ACC112 (cell line): ENCODE data around the gene PSMB7.

Source experiments
- H2AFZ ChIP-seq: fragments of 200-600 bp; sonication (generic); one replicate; pipeline ENCODE4 v1.6.0; 2017; ENCODE audit warnings: antibody characterized with exemption, low read length; ENCODE audit not compliant: unreplicated experiment
- H3K27ac ChIP-seq: fragments of 200-600 bp; sonication (generic); 2 replicates; pipeline ENCODE4 v1.5.1; 2014; ENCODE audit warnings: low read depth, mild to moderate bottlenecking, antibody characterized with exemption, low read length, moderate library complexity
- H3K27me3 ChIP-seq: fragments of 200-600 bp; sonication (generic); 2 replicates; pipeline ENCODE4 v1.6.1; 2014; ENCODE audit warnings: mild to moderate bottlenecking, antibody characterized with exemption, low read length, moderate library complexity, mixed read lengths; ENCODE audit not compliant: insufficient read depth
- H3K36me3 ChIP-seq: fragments of 200-600 bp; sonication (generic); 2 replicates; pipeline ENCODE4 v1.6.1; 2016; ENCODE audit warnings: mild to moderate bottlenecking, antibody characterized with exemption, low read length, moderate library complexity, mixed read lengths; ENCODE audit not compliant: insufficient read depth
- H3K4me1 ChIP-seq: fragments of 200-600 bp; sonication (generic); one replicate; pipeline ENCODE4 v1.6.1; 2016; ENCODE audit warnings: low read length, mixed read lengths; ENCODE audit not compliant: insufficient read depth, unreplicated experiment, control insufficient read depth
- H3K4me3 ChIP-seq: fragments of 200-600 bp; sonication (generic); 2 replicates; pipeline ENCODE4 v1.5.1; 2014; ENCODE audit warnings: mild to moderate bottlenecking, low read depth, low read length
- H3K79me2 ChIP-seq: fragments of 200-600 bp; sonication (generic); one replicate; pipeline ENCODE4 v1.6.0; 2016; ENCODE audit warnings: low read length; ENCODE audit not compliant: control insufficient read depth, unreplicated experiment, insufficient read depth

Gene PSMB7

GRCh38 chr9:124355941-124356744 is 59.1 kb downstream of the PSMB7 start:
- Histone ChIP-seq H3K79me2 (peaks cover 48% of the 10 kb centered on the region), H3K27me3 (no peaks in the 10 kb centered on the region), H3K4me3 (no peak overlapping the region), H3K36me3 (peaks cover 16% of the 10 kb centered on the region; the same call in 1 of the 2 replicates), H3K4me1 (peaks cover 3% of the 10 kb centered on the region), H2AFZ (no peak overlapping the region), H3K27ac (no peak overlapping the region)

GRCh38 chr9:124355039-124355940 is 60.0 kb downstream of the PSMB7 start:
- Histone ChIP-seq H3K79me2 (peaks cover 40% of the 10 kb centered on the region), H3K4me3 (no peak overlapping the region), H3K4me1 (peaks cover 3% of the 10 kb centered on the region), H2AFZ (no peak overlapping the region), H3K27me3 (no peaks in the 10 kb centered on the region), H3K27ac (no peak overlapping the region), H3K36me3 (peaks cover 22% of the 10 kb centered on the region; the same call in 1 of the 2 replicates)

GRCh38 chr9:124354346-124355038 is 60.8 kb downstream of the PSMB7 start:
- Histone ChIP-seq H3K27ac (peak overlapping the region; percentile 68), H3K36me3 (peaks cover 27% of the 10 kb centered on the region; the same call in 1 of the 2 replicates), H2AFZ (no peak overlapping the region), H3K4me1 (peaks cover 2% of the 10 kb centered on the region), H3K79me2 (peaks cover 32% of the 10 kb centered on the region), H3K4me3 (no peak overlapping the region), H3K27me3 (no peaks in the 10 kb centered on the region)

GRCh38 chr9:124353811-124354274 is 61.4 kb downstream of the PSMB7 start:
- Histone ChIP-seq H3K27ac (peak overlapping the region; percentile 68), H3K27me3 (no peaks in the 10 kb centered on the region), H3K4me3 (no peak overlapping the region), H2AFZ (no peak overlapping the region), H3K4me1 (no peaks in the 10 kb centered on the region), H3K36me3 (peaks cover 27% of the 10 kb centered on the region; the same call in 1 of the 2 replicates), H3K79me2 (peaks cover 27% of the 10 kb centered on the region)

GRCh38 chr9:124353166-124353768 is 62.0 kb downstream of the PSMB7 start:
- no peaks in the 10 kb centered on the region for H3K4me1 ChIP-seq
- no peak overlapping the region for H2AFZ ChIP-seq
- H3K27me3 ChIP-seq, result no peaks in the 10 kb centered on the region
- H3K4me3 ChIP-seq, result no peak overlapping the region
- H3K27ac ChIP-seq, result peak overlapping the region; percentile 68; the same call in 1 of the 2 replicates
- H3K79me2 ChIP-seq, result peaks cover 21% of the 10 kb centered on the region
- H3K36me3 ChIP-seq, result peaks cover 32% of the 10 kb centered on the region; the same call in 1 of the 2 replicates

GRCh38 chr9:124352616-124353015 is 62.6 kb downstream of the PSMB7 start:
- Histone ChIP-seq H3K27me3 (no peaks in the 10 kb centered on the region), H3K4me1 (no peaks in the 10 kb centered on the region), H3K4me3 (no peak overlapping the region), H3K27ac (peak overlapping the region; percentile 68; the same call in 1 of the 2 replicates), H2AFZ (no peak overlapping the region), H3K36me3 (peaks cover 35% of the 10 kb centered on the region; the same call in 1 of the 2 replicates), H3K79me2 (peaks cover 15% of the 10 kb centered on the region)

- no peak overlapping the region for H3K4me3 ChIP-seq
- H3K79me2 ChIP-seq, result peaks cover 8% of the 10 kb centered on the region
- no peak overlapping the region for H2AFZ ChIP-seq
- H3K27ac ChIP-seq, result no peak overlapping the region
- H3K27me3 ChIP-seq, result no peaks in the 10 kb centered on the region
- no peaks in the 10 kb centered on the region for H3K4me1 ChIP-seq
- peaks cover 38% of the 10 kb centered on the region; the same call in 1 of the 2 replicates for H3K36me3 ChIP-seq
Observed at GRCh38 chr9:124351672-124352468, 63.4 kb downstream of the PSMB7 start.

- no peak overlapping the region for H3K27ac ChIP-seq
- no peak overlapping the region for H3K4me3 ChIP-seq
- no peaks in the 10 kb centered on the region for H3K4me1 ChIP-seq
- H3K36me3 ChIP-seq, result peaks cover 38% of the 10 kb centered on the region; the same call in 1 of the 2 replicates
- no peak overlapping the region for H2AFZ ChIP-seq
- peaks cover 3% of the 10 kb centered on the region for H3K79me2 ChIP-seq
- no peaks in the 10 kb centered on the region for H3K27me3 ChIP-seq
Observed at GRCh38 chr9:124350494-124351263, 64.6 kb downstream of the PSMB7 start.
